ENCODE results near the gene RABGGTA. TPM values are rescaled to one million over a fixed set of nuclear protein-coding genes. Genes with fewer than 3 reads are reported as not detected.

The RABGGTA gene
- total and polyA plus RNA-seq, 10 of the 15 experiments (the other 5 are each of a cell fraction or from before 2014, with no cell fraction given) = 19.1 to 75.6 (median 46.9) TPM

DNA sequence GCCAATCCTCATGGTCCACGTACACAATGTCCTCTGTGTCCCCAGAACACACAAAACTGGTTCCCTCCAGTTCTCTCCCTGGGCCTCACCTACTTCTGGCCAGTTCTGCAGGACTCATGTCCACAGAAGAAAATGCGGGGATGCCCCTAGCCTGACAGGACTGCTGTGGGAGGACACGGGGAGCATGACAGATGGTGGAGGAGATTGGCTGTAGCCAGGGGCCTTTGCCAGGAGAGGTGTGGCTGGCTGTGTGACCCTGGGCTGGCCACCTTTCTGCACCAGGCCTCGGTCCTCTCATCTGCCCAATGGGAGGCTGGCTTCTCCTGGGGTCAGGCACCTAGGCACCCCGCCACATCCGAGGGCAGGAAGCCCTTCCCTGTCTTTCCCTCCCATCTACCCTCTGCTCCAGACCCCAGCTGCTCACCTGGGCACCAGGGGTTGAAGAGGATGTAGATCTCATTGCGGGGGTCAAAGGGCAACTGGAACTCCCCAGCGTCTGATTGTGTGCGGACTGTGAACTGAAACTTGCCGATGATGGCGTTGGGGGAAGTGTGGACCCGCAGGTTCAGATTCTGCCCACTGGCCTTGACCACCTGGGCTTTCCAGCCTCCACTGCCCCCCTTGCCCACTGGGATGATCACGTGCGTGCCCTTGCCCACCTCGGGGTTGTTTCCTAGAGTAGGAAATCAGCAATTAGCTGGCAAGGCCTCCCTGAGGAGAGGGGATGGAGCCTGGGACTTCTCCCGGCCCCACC is 11.2 kb downstream of the RABGGTA start:
- H3K36me3 ChIP-seq (ENCODE audit: control insufficient read depth in 2 of 2, insufficient read depth in 2 of 2, low read length in 1 of 2) = no peaks in the 10 kb centered on the region; a peak in 2 of 4 replicates
- no peak for FAIRE-seq
- 81% methylated on average over 15 of the region's 16 CpGs for WGBS (ENCODE audit: insufficient coverage, insufficient replicate concordance, low lambda C conversion rate, missing lambda C conversion rate)
- no peak for TF ChIP-seq TBL1XR1 (IDR thresholded peaks at IDR 0.05; ENCODE audit: low read depth, low read length)
- TF ChIP-seq MYC (IDR thresholded peaks at IDR 0.05; ENCODE audit: insufficient read depth, insufficient read length, insufficient replicate concordance, low read length, severe bottlenecking) = no peak
- TF ChIP-seq HDAC6 (IDR thresholded peaks at IDR 0.05; ENCODE audit: unreplicated experiment) = no peak
- no peak for TF ChIP-seq SMC3 (IDR thresholded peaks at IDR 0.05; ENCODE audit: borderline replicate concordance, low read length)
- no peak for TF ChIP-seq RAD51 (IDR thresholded peaks at IDR 0.05)
- no peak for TF ChIP-seq ASH2L (IDR thresholded peaks at IDR 0.05; ENCODE audit: borderline replicate concordance, low read depth)
- TF ChIP-seq RB1 (IDR thresholded peaks at IDR 0.05; ENCODE audit: borderline replicate concordance) = no peak
- TF ChIP-seq GABPA (IDR thresholded peaks at IDR 0.05; ENCODE audit: low read depth) = no peak
- no peak for TF ChIP-seq TCF12 (IDR thresholded peaks at IDR 0.05; ENCODE audit: low read depth, low read length)
- TF ChIP-seq POLR2AphosphoS5 (IDR thresholded peaks at IDR 0.05; ENCODE audit: low read length) = no peak
- no peak for TF ChIP-seq LARP7 (IDR thresholded peaks at IDR 0.05)
- TF ChIP-seq, protein P1, sequence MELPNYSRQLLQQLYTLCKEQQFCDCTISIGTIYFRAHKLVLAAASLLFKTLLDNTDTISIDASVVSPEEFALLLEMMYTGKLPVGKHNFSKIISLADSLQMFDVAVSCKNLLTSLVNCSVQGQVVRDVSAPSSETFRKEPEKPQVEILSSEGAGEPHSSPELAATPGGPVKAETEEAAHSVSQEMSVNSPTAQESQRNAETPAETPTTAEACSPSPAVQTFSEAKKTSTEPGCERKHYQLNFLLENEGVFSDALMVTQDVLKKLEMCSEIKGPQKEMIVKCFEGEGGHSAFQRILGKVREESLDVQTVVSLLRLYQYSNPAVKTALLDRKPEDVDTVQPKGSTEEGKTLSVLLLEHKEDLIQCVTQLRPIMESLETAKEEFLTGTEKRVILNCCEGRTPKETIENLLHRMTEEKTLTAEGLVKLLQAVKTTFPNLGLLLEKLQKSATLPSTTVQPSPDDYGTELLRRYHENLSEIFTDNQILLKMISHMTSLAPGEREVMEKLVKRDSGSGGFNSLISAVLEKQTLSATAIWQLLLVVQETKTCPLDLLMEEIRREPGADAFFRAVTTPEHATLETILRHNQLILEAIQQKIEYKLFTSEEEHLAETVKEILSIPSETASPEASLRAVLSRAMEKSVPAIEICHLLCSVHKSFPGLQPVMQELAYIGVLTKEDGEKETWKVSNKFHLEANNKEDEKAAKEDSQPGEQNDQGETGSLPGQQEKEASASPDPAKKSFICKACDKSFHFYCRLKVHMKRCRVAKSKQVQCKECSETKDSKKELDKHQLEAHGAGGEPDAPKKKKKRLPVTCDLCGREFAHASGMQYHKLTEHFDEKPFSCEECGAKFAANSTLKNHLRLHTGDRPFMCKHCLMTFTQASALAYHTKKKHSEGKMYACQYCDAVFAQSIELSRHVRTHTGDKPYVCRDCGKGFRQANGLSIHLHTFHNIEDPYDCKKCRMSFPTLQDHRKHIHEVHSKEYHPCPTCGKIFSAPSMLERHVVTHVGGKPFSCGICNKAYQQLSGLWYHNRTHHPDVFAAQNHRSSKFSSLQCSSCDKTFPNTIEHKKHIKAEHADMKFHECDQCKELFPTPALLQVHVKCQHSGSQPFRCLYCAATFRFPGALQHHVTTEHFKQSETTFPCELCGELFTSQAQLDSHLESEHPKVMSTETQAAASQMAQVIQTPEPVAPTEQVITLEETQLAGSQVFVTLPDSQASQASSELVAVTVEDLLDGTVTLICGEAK (IDR thresholded peaks at IDR 0.05; ENCODE audit: borderline replicate concordance) = no peak
- no peak for TF ChIP-seq ATF7 (IDR thresholded peaks at IDR 0.05; ENCODE audit: low read depth)
- TF ChIP-seq, protein P2, sequence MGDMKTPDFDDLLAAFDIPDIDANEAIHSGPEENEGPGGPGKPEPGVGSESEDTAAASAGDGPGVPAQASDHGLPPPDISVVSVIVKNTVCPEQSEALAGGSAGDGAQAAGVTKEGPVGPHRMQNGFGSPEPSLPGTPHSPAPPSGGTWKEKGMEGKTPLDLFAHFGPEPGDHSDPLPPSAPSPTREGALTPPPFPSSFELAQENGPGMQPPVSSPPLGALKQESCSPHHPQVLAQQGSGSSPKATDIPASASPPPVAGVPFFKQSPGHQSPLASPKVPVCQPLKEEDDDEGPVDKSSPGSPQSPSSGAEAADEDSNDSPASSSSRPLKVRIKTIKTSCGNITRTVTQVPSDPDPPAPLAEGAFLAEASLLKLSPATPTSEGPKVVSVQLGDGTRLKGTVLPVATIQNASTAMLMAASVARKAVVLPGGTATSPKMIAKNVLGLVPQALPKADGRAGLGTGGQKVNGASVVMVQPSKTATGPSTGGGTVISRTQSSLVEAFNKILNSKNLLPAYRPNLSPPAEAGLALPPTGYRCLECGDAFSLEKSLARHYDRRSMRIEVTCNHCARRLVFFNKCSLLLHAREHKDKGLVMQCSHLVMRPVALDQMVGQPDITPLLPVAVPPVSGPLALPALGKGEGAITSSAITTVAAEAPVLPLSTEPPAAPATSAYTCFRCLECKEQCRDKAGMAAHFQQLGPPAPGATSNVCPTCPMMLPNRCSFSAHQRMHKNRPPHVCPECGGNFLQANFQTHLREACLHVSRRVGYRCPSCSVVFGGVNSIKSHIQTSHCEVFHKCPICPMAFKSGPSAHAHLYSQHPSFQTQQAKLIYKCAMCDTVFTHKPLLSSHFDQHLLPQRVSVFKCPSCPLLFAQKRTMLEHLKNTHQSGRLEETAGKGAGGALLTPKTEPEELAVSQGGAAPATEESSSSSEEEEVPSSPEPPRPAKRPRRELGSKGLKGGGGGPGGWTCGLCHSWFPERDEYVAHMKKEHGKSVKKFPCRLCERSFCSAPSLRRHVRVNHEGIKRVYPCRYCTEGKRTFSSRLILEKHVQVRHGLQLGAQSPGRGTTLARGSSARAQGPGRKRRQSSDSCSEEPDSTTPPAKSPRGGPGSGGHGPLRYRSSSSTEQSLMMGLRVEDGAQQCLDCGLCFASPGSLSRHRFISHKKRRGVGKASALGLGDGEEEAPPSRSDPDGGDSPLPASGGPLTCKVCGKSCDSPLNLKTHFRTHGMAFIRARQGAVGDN (IDR thresholded peaks at IDR 0.05) = no peak

More for the DNA sequence above, 11.2 kb downstream of the RABGGTA start:
- Histone ChIP-seq H2AFZ (ENCODE audit: control insufficient read depth, low read depth, low read length) (no peak overlapping the region), H3K27me3 (replicated peaks in 1 of 2; ENCODE audit: control insufficient read depth in 2 of 2, insufficient read depth in 2 of 2, low read length in 1 of 2) (no peaks in the 10 kb centered on the region), H3K4me2 (ENCODE audit: control insufficient read depth, insufficient read depth) (no peak overlapping the region), H3K9ac (ENCODE audit: control insufficient read depth, insufficient read depth, low read length) (no peak overlapping the region), H3K4me3 (no peak overlapping the region), H3K79me2 (ENCODE audit: control insufficient read depth, insufficient read depth, low read length) (no peaks in the 10 kb centered on the region), H4K20me1 (ENCODE audit: control insufficient read depth, insufficient read depth) (no peaks in the 10 kb centered on the region), H3K27ac (ENCODE audit: control insufficient read depth, insufficient read depth) (no peak overlapping the region), H3K4me1 (ENCODE audit: control insufficient read depth, insufficient read depth, low read length) (no peaks in the 10 kb centered on the region), H3K9me3 (replicated peaks; ENCODE audit: control insufficient read depth, insufficient read depth, low read length) (no peaks in the 10 kb centered on the region)
- ChIA-PET CTCF (interaction anchor here (0.9 to 1.3 kb wide), 2 partner anchors 17 to 48 kb away, joined by 3 to 4 read pairs; partner anchors contain the start of gene CIDEB), RAD21 (ENCODE audit: unreplicated experiment) (no interaction called here), POLR2A (no interaction called here), SMC1A (ENCODE audit: uncharacterized antibody, unreplicated experiment) (interaction anchor here (0.9 kb wide), 1 partner anchor 14 kb away, joined by 3 read pairs; no protein-coding TSS in a partner anchor)
- in situ Hi-C loops (cut with MboI) = no loop called here
- intact Hi-C loops (cut with micrococcal nuclease; ENCODE audit: unreplicated experiment) = no loop called here
- DNase-seq (ENCODE audit: low read depth, low spot score) (no peak), ATAC-seq (no peak; the same call in 2 of the 3 replicates)
- BruUV-seq (replicated peaks) = no TSS peak

Measured in GM12878 (cell line).